ENCODE measurements around the gene DOHH. TPM values are rescaled to one million over a fixed set of nuclear protein-coding genes. Genes with fewer than 3 reads are reported as not detected.

Gene DOHH
- total and polyA plus RNA-seq, 2 donors (not counting 3 experiments of a cell fraction or from before 2014, with no cell fraction given) = 8.7 to 15.2 TPM

DNA sequence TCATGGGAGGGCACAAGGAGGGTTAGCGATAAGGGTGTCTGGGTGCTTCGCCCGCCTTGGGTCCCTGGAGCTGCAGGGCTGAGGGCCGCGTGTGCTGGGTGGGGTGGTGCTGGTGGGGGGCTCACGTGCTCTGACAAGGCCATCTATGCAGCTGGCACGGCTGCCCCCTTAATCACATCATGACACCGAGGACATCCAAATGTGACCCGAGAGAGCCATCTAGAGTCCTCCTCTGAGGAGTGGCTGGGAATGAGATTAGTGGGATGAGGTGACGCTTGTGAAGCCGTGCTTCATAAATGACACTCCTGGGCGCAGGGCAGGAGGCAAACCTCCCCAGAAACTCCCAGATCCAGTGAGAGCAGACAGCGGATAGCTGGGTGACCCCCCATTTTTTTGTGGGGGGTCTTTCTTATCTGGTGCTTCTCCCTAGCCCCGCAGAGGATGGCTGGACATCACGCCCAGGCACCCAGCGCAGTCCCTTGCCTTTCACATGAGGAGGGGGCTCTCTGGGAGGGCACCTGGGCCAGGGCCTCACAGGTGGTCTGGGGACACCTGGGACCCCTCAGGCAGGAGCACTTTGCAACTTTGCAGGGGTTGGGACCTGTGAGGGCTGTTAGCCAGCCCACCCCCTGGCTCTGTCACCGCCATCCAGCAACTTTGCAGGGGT lies 12.2 kb upstream of the DOHH start:
- intact Hi-C loops (cut with micrococcal nuclease) (no loop called here), dilution Hi-C loops (cut with MboI; ENCODE audit: extremely low pct_ligation_motif_present, low sequenced_read_pairs) (no loop called here)
- TF ChIP-seq GATA2 (IDR thresholded peaks at IDR 0.05; ENCODE audit: insufficient read depth, insufficient read length, low read depth, low read length) (no peak), POLR2AphosphoS5 (IDR thresholded peaks at IDR 0.05; ENCODE audit: insufficient read depth, low read depth, low read length) (no peak), POLR2A (IDR thresholded peaks at IDR 0.05; ENCODE audit: low read depth, low read length) (no peak), JUN (IDR thresholded peaks at IDR 0.05; ENCODE audit: borderline replicate concordance, insufficient read depth, insufficient read length, low read depth) (no peak)
- TF ChIP-seq, protein P1, sequence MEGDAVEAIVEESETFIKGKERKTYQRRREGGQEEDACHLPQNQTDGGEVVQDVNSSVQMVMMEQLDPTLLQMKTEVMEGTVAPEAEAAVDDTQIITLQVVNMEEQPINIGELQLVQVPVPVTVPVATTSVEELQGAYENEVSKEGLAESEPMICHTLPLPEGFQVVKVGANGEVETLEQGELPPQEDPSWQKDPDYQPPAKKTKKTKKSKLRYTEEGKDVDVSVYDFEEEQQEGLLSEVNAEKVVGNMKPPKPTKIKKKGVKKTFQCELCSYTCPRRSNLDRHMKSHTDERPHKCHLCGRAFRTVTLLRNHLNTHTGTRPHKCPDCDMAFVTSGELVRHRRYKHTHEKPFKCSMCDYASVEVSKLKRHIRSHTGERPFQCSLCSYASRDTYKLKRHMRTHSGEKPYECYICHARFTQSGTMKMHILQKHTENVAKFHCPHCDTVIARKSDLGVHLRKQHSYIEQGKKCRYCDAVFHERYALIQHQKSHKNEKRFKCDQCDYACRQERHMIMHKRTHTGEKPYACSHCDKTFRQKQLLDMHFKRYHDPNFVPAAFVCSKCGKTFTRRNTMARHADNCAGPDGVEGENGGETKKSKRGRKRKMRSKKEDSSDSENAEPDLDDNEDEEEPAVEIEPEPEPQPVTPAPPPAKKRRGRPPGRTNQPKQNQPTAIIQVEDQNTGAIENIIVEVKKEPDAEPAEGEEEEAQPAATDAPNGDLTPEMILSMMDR (IDR thresholded peaks at IDR 0.05; ENCODE audit: extremely low read depth in 1 of 2, insufficient read depth in 1 of 2, low read depth in 1 of 2, low read length in 2 of 2) = no peak
- TF ChIP-seq, protein P2, sequence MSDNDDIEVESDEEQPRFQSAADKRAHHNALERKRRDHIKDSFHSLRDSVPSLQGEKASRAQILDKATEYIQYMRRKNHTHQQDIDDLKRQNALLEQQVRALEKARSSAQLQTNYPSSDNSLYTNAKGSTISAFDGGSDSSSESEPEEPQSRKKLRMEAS (IDR thresholded peaks at IDR 0.05; ENCODE audit: insufficient read depth, insufficient read length) = no peak
- H3K79me2 ChIP-seq (ENCODE audit: control insufficient read depth, insufficient read depth, low read length) = peaks cover 93% of the 10 kb centered on the region
- no peak overlapping the region for H2AFZ ChIP-seq (ENCODE audit: low read depth, low read length)
- H3K4me3 ChIP-seq (replicated peaks in 1 of 3; ENCODE audit: insufficient read depth in 1 of 3, low read depth in 1 of 3, low read length in 3 of 3) = no peak overlapping the region
- no peak overlapping the region for H3K27ac ChIP-seq (ENCODE audit: insufficient read depth, low read depth, low read length)
- no peaks in the 10 kb centered on the region for H3K27me3 ChIP-seq (ENCODE audit: control insufficient read depth in 2 of 2, insufficient read depth in 2 of 2, low read length in 2 of 2)
- no peaks in the 10 kb centered on the region for H3K4me1 ChIP-seq (ENCODE audit: control insufficient read depth, extremely low read depth, insufficient read depth, low read length)
- no peaks in the 10 kb centered on the region for H4K20me1 ChIP-seq (replicated peaks; ENCODE audit: control insufficient read depth, extremely low read depth, insufficient read depth, low read length)
- no peaks in the 10 kb centered on the region for H3K9me3 ChIP-seq (replicated peaks; ENCODE audit: control insufficient read depth, insufficient read depth, low read length)
- H3K36me3 ChIP-seq (ENCODE audit: control insufficient read depth in 2 of 2, extremely low read depth in 1 of 2, insufficient read depth in 2 of 2, low read length in 2 of 2) = peaks cover 0 to 16% of the 10 kb centered on the region in 2 experiments
- DNase-seq (ENCODE audit: low read depth, low spot score) (no peak), FAIRE-seq (no peak)
- BruUV-seq (replicated peaks) = no TSS peak
- CTCF ChIA-PET = no interaction called here
- no peaks in the 10 kb centered on the region for H3K9me1 ChIP-seq (replicated peaks; ENCODE audit: control insufficient read depth, extremely low read depth, insufficient read depth, low read length)
- no peak overlapping the region for H3K4me2 ChIP-seq (ENCODE audit: insufficient read depth, low read length)
- H3K9ac ChIP-seq (replicated peaks; ENCODE audit: extremely low read depth, insufficient read depth, low read length) = no peak overlapping the region
- POLR2A ChIA-PET = no interaction called here

Measured in endothelial cell of umbilical vein (primary cell).